Measurements from ENCODE around the gene CFAP61.
"Not testable (repeated sequence)": the region's sequence is repeated elsewhere in the genome, so short reads cannot be mapped to it uniquely, and the experiment has no call there.

CFAP61 gene

DNA sequence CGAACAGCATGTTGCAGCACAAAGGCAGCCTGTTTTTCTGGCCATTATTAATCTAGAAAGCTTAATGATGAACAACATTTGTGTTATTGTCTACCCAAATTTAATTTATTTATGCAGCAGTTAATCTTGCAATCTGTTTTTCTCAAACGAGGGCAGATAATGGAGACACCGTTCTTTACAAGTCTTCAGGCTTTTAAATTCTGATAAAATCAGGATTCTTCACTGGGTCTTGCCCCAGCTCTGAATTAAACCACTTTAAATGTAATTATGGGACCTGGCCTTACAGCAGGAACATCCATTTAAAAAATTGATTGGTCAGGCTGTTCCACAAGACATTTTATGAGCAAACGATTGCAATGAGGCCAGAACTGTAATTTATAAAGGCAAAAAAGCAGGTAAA is 289.0 kb downstream of the CFAP61 start:
- TF ChIP-seq, protein P1, sequence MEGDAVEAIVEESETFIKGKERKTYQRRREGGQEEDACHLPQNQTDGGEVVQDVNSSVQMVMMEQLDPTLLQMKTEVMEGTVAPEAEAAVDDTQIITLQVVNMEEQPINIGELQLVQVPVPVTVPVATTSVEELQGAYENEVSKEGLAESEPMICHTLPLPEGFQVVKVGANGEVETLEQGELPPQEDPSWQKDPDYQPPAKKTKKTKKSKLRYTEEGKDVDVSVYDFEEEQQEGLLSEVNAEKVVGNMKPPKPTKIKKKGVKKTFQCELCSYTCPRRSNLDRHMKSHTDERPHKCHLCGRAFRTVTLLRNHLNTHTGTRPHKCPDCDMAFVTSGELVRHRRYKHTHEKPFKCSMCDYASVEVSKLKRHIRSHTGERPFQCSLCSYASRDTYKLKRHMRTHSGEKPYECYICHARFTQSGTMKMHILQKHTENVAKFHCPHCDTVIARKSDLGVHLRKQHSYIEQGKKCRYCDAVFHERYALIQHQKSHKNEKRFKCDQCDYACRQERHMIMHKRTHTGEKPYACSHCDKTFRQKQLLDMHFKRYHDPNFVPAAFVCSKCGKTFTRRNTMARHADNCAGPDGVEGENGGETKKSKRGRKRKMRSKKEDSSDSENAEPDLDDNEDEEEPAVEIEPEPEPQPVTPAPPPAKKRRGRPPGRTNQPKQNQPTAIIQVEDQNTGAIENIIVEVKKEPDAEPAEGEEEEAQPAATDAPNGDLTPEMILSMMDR (IDR thresholded peaks at IDR 0.05; ENCODE audit: low read depth, low read length, missing control alignments), result no peak
- H3K4me3 ChIP-seq (replicated peaks; ENCODE audit: low read depth, low read length), result no peak overlapping the region
- DNase-seq (ENCODE audit: extremely low read depth, low read depth), result no peak

DNA sequence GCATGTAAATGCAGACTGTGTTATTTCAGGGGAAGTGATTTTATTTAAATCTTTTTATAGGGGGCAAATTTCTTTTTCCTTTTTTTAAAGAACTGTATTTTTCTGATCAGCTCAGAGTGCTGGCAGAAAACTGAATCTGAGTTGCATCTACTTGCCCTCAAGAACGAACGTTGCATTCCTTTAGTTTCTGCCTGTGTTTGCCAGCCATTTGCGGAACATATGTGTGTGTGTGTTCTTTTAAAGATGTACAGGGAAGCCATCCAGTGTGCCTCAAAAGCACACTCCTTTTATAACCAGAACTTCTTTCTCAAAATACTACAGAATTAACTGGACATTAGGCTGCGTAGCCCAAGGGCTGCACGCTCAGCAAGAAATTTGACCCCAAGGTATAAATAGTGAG is 289.7 kb downstream of the CFAP61 start:
- H3K4me3 ChIP-seq (replicated peaks; ENCODE audit: low read depth, low read length), result no peak overlapping the region
- no peak for DNase-seq (ENCODE audit: extremely low read depth, low read depth)
- TF ChIP-seq, protein P1 (IDR thresholded peaks at IDR 0.05; ENCODE audit: low read depth, low read length, missing control alignments), result no peak

DNA sequence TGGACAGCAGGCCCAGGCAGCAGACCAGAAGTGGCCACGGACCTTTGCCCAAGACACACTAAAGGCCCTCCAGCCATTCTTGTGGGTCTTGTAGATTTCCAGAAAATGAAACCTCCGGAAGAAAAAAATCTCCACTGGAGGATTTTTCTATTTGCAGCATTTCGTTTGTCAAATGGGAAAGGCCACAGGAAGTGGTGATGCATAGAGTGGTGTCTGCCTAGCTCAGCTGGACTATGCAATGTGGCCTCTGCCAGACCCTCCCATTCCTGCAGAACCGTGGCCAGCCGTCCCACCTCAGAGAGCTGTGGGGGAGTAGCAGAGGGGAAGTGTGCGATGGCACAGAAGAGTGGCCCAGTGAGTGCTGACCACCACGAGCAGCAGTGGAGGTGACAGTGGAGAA is 291.6 kb downstream of the CFAP61 start:
- DNase-seq (ENCODE audit: extremely low read depth, low read depth), result no peak
- no peak overlapping the region for H3K4me3 ChIP-seq (replicated peaks; ENCODE audit: low read depth, low read length)
- TF ChIP-seq, protein P1 (IDR thresholded peaks at IDR 0.05; ENCODE audit: low read depth, low read length, missing control alignments), result no peak

DNA sequence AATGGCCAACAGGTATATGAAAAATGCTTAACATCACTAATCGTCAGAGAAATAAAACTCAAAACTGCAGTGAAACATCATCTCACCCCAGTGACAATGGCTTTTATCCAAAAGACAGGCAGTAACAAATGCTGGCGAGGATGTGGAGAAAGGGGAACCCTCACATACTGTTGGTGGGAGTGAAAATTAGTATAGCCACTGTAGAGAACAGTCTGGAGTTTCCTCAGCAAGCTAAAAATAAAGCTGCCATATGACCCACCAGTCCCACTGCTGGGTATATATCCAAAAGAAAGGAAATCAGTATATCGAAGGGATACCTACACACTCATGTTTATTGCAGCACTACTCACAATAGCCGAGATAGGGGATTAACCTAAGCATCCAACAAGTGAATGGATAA is 292.1 kb downstream of the CFAP61 start:
- TF ChIP-seq, protein P1 (IDR thresholded peaks at IDR 0.05; ENCODE audit: low read depth, low read length, missing control alignments), result no peak
- no peak for DNase-seq (ENCODE audit: extremely low read depth, low read depth)

DNA sequence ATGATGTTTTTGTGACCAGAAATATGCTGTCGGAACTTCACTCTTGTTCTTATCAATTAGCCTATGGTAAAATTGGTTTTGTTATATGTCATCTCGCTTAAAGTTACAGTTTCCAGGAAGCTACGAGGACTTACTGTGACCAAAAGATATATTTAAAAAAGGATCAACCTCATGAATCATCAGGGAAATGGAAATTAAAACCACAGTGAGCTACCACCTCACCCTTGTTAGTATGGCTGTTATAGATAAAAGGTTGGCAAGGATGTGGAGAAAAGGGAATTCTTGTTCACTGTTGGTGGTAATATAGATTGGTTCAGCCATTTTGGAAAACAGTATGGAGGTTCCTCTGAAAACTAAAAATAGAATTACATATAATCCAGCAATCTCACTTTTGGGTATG is 301.2 kb downstream of the CFAP61 start:
- TF ChIP-seq, protein P1 (IDR thresholded peaks at IDR 0.05; ENCODE audit: low read depth, low read length, missing control alignments), result no peak
- no peak overlapping the region for H3K4me3 ChIP-seq (replicated peaks; ENCODE audit: low read depth, low read length)
- no peak for DNase-seq (ENCODE audit: extremely low read depth, low read depth)

More for the DNA sequence above, 292.1 kb downstream of the CFAP61 start:
- H3K4me3 ChIP-seq (replicated peaks; ENCODE audit: low read depth, low read length), result no peak overlapping the region

DNA sequence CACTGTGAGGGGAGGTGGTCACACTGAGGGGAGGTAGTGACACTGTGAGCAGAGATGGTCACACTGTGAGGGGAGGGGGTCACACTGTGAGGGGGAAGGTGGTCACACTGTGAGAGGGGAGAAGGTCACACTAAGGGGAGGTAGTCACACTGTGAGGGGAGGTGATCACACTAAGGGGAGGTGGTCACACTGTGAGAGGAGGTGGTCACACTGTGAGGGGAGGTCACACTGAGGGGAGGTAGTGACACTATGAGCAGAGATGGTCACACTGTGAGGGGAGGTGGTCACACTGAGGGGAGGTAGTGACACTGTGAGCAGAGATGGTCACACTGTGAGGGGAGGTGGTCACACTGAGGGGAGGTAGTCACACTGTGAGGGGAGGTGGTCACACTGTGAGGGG is 303.2 kb downstream of the CFAP61 start:
- not testable (repeated sequence) for DNase-seq (ENCODE audit: extremely low read depth, low read depth); H3K4me3 ChIP-seq (replicated peaks; ENCODE audit: low read depth, low read length)

DNA sequence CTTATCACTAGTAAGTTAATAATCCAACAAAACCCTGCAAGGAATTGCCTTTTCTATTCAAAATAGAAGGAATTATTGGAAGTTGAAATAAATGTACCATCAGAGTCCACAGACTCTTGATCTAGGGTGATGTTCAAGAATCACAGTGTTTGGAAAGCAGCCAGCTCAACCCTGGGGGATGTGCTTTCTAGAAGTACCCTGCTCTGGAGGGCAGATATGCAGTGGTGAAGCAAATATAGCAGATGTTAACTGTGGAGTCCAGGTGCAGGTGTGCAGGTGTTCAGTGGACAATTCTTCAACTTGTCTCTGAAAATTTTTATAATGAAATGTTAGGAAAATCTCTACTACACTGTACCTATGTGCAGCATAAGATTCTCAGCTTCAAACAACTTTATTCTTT is 306.5 kb downstream of the CFAP61 start:
- DNase-seq (ENCODE audit: extremely low read depth, low read depth), result no peak
- TF ChIP-seq, protein P1 (IDR thresholded peaks at IDR 0.05; ENCODE audit: low read depth, low read length, missing control alignments), result no peak
- no peak overlapping the region for H3K4me3 ChIP-seq (replicated peaks; ENCODE audit: low read depth, low read length)
